ENCODE data around the gene CFAP57.

Gene CFAP57

DNA sequence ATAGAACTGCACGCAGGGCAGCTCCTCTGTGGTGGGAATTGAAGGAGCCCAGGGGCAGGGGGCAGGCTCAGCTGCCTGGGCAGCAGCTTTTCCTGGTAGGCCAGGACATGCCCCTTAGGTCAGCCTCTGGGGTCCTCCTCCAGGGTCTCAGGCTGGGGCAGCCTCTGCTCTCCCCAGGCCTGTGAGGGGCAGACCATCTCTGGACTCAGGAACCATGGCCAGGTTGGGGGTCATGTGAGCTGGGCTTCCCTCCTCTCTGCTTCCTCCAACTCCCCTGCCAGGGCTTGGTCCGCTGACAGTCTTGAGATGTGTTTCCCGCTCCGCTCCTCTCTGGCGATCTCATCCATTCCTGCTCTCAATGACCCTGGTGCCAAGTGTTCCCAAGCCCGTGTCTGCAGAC is 107.5 kb downstream of the CFAP57 start:
- DNase-seq = no peak

DNA sequence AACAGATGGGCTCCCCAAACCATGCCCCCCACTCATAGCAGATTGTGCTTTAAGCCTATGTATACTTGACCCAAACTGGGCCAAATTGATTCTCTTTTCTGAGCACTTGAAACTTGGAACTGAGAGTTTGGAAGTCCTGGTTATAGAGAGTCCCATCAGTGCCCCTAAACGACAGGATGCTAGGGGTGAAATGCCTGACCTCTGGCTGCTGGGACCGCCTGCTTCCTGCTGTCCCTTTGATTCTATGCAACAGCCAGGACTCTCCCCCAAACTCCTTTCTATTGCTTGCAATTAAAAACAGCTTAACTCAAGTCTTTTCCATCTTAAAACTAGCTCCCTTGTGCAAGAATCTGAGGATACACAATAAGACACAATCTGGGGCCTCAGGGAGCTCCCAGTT is 108.6 kb downstream of the CFAP57 start:
- DNase-seq = no peak

DNA sequence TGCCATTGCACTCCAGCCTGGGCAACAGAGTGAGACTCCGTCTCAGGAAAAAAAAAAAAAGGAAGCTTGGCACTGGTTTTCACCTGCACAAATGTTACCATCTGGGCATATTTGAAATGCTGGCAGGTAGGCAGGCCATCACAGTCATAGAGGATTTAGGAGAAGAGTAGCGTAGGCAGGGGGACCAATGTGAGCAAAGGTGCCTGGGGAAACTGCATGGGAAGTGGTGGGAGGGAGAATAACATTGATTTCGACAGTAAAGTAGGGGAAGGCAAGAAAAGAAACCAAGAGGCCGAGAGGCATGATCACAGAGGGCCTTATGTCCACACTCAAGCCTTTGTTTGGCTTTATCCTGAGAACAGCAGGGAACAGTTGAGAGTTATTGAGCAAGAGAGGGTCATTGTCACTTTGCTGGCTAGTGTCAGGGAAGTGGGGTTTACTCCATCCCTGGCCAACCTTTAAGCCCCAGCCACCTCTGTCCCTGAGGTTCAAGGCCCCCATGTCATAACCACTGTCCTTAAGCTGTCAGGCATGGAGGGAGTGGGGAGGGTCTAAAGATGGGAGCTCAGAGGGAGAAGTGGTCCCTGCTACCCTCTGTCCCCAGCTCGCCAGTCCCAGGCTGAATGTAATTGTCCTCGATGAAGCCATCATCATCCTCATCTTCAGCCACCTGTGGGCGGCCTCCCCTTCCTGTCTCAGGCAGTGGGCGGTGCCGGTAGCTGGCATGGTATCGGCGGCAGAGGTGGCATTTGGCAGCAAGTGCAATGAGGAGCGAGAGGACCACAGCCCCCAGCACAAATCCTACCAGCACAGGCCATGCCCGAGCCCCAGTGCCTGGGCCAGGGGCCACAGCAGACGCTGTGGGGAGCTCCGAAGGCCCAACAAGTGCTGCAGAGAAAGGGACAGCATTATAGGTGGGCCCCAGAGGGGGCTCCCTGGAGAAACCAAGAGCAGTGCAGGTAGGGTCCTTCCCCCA is 110.4 kb downstream of the CFAP57 start:
- DNase-seq = no peak

DNA sequence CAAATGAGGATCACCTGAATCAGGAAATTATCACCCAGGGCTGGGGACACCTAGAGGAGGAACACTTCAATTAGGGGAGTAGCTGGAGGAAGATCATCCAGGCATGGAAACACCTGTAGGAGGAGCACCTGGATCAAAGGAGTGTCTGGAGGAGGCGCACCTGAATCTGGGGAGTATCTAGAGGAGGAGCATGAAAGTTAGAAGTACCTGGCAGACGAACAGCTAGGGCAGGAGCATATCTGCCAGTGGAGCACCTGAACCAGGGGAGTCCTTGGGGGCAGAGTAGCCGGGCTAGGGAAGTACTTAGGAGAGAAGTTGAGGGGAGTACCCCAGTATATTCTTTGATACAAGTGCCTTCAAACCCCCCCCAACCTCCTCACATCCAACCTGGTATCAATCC is 111.9 kb downstream of the CFAP57 start:
- DNase-seq = no peak

DNA sequence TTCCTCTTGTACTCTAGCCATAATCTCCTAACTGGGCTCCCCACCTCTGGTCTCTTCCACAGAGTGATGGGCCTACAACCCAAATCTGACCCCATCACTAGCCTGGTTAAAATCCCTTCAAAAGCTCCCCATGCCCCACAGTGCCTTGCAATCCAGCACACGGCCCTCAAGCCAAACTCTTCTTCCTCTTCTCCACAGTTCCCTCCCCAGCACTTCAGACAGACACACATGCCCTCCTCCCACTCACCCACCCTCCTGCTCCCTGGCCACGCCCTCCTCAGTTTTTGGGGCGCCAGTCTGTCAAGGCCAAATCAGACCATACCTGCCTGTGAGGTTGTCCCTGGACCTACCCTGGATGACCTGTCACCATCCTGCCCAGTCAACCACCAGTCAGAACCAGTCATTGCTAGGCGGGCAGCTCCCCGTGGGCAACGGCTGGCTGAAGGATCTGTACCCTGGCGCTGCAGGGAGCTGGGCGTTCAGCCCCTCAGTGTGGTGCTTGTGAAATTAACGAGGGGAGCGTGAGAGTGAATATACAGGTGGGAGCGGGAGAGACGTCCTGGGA is 112.5 kb downstream of the CFAP57 start:
- DNase-seq = no peak

DNA sequence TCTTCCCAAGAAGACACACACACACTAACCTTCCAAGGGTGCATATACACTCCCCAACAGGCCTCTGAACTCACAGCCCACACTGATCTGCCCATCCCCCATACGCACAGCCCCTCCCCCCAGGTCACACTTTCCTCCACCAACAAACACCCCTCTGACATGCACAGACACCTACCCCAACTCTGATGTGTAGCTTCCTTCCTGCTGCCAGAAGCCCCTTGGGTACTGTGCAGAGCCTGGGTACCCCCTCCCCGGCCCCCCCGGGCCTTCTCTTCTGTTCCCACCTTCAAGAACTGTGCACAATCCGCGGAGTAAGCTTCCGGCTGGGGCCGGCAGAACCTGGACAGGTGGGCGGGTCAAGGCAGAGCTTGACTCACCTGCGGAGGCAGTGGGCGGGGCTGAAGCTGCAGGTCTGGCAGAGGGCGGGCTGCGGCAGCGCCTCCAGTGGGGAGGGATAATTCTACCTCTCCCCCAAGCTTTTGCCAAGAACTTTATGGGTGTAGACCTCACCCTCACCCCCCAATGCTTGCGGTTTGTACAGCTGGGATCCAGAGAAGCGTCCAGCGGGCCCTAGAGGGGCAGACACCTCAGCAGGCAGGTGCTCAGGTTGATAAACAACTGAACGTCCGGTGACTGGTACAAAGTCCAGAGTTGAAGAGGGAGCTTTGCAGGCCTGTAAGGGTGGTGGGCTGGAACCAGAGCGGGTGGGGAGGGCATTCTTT is 113.3 kb downstream of the CFAP57 start, which contains the start of gene C1orf210:
Gene C1orf210 (minus strand): TSS at position 313 of the 722 bp plus-strand sequence. CDS start 2,311 bp downstream, outside the sequence.
- no peak for DNase-seq

DNA sequence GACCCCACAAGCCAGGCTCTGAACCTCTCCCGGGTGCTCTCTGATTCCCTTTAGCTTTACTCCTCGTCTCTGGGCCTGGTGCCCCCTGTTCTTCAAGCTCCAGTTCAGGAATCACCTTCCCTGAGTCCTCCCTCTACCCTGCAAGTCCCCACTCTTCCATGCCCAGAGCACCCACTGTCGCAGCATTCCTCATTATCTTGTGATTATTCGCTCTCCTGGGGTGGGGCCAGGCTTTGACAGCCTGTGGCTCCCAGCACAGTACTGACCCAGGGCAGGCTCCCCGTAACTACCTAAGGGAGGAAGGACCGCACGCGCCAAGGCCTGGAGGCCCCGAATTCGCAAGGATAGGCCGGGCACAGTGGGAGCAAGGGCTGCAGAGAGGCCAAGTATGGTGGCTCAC is 114.0 kb downstream of the CFAP57 start:
- no peak for DNase-seq

DNA sequence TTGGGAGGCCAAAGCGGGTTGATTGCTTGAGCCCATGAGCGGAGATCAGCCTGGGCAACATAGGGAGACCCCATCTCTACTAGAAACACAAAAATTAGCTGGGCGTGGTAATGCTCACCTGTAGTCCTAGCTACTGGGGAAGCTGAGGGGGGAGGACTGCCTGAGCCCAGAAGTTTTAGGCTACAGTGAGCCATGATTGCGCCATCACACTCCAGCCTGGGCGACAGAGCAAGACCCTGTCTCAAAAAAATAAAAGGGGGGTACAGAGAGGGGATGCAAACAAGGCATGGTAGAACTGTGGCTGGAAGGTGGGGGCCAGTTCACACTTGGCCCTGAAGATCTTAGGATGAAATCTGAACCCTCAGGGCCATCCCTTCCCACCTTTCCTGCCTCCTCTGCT is 114.4 kb downstream of the CFAP57 start:
- no peak for DNase-seq

DNA sequence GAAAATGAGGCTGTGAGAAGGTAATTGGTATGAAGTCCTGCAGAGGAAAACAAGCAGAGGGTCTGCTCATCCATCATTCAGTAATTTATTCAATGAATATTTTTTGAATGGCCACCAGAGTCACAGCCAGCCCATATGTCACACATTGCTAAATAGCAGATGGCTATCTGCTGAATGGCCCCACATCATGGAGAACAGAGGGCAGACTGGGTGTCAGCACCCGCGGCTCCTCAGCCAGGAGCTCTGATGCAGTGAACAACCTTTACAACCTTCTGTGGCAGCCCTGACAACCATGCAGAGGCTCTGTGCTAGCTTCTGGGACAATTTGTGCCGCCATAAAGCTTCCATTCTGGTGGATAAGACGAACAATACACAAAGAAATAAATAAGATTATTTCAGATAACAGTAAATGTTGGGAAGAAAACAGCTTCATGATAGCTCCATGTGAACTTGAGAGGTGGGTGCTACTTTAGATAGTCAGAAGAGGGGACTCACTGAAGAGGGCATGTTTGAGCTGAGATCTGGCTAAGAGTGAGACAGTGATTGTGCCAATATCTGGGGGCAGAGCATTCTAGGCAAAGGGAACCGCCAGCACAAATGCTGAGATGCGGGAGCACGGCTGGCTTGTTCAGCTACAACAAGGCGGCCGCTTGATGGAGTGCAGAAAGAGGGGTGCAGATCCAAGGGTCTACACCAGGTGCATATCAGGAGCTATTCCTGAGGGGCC is 116.1 kb downstream of the CFAP57 start:
- no peak for DNase-seq

DNA sequence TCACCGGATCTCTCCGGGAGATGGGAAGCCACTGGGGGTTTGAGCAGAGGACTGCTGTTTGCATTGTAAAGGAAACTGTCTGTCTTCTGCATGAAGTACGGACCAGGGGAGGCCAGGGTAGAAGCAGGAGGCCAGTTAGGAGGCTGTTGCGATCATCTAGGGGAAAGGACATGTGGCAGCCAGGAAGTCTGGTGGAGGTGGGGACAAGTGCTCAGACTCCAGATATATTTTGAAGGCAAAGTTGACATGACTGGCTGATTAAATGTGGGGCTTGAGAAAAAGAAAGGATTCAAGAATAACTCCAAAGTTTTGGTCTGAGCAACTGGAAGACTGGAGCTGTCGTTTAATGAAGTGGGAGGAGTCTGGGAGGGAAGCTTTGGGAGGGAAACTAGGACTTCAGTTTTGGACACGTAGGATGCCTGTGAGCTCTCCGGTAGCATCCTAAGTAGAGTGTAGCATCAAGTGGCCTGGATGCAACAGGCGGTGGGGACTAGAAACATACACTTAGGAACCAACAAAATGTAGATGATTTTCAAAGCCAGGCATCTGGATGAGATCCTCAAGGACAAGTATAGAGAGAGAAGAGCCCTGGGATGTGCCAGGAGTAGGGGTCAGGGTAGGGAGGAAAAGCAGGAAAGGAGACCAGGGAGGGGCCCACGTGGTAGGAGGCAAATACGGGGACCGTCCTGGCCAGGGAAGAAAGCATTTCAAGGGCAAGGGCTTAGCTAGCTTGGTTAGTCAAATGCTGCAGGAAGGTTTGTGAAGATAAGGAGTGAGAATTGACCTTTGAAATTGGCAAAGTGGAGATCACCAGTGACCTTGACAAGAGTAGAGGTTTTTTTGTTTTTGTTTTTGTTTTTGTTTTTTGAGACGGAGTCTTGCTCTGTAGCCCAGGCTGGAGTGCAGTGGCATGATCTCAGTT is 116.9 kb downstream of the CFAP57 start:
- no peak for DNase-seq

DNA sequence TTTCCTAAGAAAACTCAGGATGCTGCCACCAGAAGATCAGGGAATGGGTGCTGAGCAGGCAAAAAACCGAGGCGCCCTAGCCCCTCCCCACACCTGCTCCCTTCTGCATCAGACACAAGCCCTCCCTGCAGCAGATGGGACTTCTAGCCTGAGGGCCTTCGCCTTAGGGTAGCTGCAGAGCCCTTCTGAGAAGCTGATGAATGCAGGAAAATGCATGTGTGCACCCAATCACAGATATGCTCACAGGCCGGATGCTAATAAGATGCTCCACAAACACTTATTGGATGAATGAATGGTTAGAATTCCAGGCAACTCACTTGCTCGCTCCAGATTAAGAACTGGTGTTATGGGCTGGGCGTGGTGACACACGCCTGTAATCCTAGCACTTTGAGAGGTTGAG is 120.1 kb downstream of the CFAP57 start:
- DNase-seq = no peak

DNA sequence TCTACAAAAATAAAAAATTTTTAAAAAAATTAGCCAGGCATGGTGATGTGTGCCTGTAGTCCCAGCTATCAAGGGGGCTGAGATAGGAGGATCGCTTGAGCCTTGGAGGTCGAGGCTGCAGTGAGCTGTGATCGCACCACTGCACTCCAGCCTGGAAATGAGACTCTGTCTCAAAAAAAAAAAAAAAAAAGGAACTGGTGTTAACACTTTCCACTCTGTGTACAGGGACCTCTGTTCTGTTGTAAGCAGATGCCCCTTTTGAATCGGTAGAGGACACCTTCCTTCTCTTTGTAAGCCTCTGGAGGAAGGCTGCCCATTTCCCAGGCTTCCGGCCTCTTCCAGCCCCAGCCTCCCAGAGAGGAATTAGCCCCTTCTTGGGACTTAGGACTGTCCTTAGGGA is 120.5 kb downstream of the CFAP57 start:
- DNase-seq = no peak

DNA sequence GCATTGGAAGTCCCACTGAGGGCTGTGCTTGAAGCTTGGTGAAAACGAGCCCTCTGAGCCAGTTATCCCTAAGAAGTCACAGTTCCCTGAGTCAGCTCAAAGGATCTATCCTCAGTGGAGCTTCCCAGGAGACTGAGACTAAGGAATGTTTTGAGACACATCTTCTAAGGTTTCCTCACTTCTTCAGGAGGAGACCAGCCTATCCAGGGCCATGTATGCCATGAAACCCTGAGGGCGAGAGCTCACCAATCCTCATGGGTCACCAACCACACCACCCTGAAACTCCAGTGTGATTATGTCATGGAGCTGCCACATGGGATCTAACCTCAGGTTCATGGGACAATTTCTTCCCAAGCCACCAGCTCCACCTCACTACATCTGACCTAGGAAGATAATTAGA is 121.0 kb downstream of the CFAP57 start:
- no peak for DNase-seq

DNA sequence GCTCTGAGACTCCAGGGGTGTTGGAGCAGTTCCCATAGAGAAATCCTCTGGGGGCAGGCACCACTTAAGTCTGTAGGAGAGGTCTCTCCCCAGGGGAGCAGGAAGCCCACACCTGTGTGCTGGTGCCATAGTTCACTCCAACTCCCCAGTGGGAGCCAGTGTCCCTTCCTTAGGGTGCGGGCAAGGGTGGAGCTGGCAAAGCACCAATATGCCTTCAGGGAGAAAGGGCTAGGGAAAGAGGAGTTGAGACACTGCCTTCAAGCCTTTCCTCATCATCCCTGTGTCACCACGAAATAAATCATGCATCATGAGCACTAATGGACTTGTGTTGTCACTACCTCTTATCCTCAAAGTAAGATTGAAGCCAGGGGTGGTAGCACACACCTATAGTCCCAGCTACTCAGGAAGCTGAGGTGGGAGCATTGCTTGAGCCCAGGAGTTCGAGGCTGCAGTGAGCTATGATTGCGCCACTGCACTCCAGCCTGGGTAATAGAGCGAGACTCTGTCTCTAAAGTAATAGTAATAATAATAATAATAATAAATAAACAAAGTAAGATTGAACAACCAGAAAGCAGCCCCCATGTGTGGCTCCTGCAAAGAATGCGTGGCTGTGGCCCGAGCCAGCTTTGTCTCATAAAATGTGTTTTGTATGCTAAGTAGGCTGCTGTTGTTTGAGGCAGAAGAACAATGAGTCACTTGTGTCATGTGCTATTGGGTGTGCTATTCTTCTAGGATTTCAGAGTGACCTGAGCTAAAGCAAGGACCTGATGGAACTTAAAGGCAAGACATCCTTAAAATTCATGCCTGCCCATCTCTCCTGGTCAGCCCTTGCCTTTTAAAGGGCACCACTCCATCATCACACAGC is 122.0 kb downstream of the CFAP57 start:
- no peak for DNase-seq

DNA sequence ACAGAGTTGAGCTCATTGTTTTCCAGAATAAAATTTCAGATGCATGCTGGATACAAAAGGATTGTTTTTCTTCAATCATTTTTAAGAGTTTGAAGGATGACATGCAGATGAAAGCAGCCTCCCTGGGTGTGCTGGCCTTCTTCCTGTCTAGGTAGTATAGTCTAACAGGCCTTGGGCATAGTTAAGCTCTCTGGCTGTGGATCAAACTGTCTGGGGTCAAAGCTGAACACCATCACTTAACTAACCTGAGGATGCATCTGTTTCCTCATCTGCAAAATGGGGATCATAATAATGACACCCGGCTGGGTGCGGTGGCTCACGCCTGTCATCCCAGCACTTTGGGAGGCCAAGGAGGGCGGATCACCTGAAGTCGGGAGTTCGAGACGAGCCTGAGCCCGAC is 122.6 kb downstream of the CFAP57 start:
- no peak for DNase-seq

DNA sequence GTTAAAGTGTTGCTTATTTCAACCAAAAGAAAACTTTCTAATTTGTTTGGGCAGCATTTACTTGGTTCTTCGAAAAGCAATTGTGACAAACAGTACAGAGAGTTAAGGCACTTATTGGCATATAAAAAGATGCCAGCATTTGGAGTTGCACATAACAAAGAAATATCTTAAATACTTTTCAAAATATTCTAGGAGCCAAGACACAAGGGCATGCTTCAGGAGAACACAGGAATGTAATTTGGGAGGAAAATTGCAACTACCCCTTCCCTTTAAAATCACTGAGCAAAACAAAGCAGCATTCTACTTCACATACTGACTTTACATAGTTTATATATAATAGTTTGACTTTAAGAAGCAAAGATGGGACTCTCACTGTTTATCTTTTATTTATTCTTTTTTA is 124.1 kb downstream of the CFAP57 start:
- no peak for DNase-seq

DNA sequence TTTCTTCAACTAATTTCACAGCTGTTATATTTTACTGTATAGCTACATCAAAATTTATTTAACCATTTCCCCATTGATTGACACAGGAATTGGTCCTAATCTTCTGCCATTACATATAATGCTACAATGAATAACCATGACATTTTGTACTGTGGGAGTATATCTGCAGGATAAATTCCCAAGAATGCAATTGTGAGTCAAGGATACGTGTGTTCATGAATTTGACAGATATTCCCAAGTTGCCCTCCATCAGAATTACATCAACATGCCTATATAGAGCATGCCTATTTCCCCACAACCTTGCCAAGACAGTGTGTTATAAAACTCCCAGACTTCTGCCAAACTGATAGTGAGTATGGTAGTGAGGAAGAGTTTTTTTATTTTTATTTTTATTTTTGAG is 125.9 kb downstream of the CFAP57 start:
- DNase-seq = no peak

DNA sequence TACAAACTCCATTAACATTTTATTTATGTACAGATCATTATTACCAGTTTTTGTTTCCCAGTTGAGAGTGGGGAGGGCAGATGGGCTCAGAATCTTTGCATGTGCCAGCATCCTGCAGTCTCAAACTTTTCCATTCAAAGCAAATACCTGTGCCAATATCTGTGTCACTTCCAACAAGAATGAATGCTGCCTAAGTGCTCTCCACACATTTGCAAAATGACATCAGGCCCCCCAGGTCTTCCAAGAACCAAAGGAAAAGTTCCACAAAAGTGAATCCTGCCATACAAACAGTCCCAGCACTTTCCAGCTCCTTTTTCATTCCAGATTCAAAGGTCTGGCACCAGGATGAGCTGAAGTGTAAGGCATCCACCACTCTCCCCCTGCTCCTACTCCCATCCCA is 127.0 kb downstream of the CFAP57 start:
- no peak for DNase-seq

DNA sequence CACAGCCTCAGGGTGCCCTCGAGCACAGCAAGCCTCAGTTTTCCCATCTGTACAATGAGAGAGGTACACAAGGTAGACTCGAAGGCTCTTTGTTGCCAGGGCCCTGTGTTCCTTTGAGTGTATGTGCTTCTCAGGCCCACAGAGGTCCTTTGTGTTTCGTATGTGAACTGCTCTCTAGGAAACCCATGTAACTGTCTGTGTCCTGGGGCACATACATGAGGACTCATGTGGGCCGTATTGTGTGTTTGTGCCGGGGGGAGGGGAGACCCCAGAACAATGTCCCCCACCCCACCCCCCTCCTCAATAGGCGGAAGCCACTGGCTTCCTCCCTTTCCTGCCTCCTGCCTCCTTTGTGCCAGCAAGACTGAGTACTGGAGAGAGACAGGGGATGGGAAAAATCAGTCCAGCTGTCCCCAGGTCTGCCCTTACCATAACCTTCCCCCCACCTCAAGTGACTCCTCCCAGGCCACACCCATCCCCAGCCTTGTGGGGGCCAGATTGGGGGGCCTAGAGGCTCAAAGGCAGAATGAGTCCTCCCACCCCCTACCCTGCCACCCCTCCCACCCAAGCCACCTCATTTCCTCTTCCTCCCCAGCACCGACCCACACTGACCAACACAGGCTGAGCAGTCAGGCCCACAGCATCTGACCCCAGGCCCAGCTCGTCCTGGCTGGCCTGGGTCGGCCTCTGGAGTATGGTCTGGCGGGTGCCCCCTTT is 128.4 kb downstream of the CFAP57 start, which contains the start of gene TIE1:
Gene TIE1 (plus strand): TSS at position 605 of the 717 bp plus-strand sequence. CDS start 90 bp downstream, at position 695.
- no peak for DNase-seq

DNA sequence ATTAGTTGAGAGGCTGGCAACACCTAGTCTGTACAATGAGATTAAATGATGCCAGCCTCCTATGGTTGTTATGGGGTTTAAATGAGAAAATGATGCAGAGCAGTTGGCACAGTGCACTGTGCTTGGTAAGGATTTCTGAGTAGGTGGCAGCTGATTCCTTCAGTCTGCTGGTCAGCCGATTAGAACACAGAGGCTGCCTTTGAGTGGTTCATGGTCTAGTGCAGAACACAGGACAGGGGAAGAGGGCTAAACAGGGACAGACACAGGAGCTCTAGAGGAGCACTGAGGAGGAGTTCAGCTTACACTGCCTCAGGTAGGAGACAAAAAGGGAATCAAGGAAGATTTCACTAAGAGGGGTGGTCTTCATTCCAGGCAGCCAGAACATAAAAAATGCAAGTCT is 130.1 kb downstream of the CFAP57 start:
- DNase-seq = no peak
